Glomerular visceral epithelial cell (primary cell): Measurements from ENCODE around the gene NRAS.
A peak's percentile ranks its signal among the peaks of the same experiment; 100 is the strongest.

Source experiments
- DNase-seq: peaks from one replicate; pipeline ENCODE4 v3.0.0-alpha.2; 2016; ENCODE audit errors: extremely low spot score

NRAS gene

DNA sequence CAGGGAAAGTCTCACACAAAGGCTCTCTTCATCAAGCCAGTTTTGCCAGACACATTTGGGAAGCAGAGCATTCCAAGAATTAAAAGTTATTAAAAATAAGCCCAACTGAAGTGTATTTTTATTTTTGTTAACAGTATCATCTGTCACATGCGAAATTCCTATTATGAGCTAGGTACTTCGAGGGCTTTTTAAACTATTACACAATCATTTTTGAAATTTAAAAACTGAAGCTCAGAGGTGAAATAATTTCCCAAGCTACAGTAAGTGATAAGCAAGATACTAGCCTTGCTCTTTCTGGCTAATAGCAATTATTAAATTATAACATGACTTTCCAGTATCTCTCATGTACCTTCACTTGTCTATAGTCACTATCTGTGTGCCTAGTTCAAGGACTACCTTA is 12.0 kb upstream of the NRAS start:
- no peak for DNase-seq

DNA sequence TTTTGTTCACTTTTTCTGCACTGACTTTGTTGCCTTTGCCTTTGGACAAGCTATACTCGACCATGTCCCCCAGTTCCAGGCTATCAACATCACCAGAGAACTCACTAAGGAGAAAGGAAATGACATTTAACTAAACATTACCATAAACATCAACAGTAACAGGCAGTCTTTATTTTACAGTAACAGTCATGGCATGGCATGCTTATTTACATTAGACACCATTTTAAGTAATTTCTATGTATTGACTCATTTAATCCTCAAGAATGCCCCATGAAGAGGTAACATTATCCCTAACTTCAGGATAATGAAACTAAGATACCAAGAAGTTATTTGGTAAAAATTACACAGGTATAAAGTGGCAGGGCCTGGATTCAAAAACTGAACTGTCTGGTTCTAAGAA is 8.7 kb upstream of the NRAS start:
- no peak for DNase-seq

DNA sequence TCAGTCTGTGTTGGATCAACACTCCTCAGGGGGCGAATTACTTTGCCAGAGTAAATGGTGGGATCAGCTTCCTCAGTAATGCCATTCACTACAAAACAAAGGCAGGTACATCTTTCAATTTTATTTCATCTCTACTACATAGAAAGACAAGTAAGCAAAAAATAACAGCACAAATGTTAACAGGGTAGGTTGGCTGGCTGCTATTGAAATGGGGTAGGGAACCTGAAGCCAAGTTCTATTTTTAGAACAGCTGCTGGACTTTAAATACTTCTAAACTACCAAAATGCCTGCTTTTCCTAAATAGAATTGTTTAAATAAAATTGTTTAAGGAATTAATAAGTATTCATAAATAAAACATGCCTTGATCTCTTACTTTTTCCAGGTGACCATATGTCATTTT is 7.3 kb upstream of the NRAS start:
- no peak for DNase-seq

DNA sequence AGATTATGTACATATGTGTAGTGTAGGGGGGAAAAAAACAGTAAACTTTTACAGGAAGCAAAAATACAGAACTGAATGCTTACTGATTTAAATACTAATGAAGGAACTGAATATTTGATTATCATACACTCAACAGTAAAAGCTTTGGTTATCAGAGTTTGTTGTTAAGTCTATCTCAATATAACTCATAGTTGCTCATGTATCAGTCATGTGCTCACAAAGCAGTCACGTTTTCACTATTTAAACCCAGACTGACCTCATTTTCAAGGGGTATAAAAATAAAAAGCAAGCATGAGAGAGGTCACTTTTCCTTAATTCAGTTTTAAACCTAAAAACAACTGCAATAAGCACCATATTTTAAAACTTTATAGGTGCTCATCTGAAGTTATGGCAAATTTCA is 6.9 kb upstream of the NRAS start:
- no peak for DNase-seq

DNA sequence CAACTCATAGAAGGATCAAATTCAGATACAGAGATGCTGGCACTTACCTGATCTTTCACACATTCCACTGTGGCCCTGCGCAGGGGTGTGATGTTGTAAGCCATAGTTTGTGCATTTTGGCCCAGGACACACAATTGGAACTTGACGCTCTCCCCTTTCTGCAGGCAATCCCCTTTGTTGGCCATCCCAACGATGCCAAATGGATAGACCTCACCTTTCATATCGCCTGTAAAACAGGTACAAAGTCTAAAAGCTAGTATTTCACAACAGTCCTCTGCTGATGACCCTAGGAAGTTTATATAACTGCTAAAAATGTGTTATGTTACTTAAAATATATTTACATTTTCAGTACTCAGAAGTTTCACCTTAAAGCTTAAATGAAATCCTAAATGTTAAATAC is 3.9 kb upstream of the NRAS start:
- DNase-seq = no peak

DNA sequence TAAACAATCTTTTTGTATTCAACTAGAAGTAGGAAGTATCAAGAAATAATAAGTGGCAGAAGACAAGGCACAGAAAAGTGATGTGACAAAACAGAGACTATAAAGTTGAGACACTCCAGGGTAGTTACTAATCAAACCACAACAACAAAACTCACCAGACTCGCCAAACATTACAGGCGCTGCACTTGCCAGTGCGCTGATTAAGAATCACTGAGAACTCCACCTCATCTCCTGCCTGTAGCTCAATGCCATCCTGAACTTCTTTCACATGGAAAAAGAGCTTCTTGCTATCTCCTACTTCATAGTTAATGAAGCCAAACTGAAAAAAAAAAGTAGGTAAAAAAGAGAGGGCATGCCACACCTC is 2.8 kb upstream of the NRAS start:
- peak; percentile 36 for DNase-seq

DNA sequence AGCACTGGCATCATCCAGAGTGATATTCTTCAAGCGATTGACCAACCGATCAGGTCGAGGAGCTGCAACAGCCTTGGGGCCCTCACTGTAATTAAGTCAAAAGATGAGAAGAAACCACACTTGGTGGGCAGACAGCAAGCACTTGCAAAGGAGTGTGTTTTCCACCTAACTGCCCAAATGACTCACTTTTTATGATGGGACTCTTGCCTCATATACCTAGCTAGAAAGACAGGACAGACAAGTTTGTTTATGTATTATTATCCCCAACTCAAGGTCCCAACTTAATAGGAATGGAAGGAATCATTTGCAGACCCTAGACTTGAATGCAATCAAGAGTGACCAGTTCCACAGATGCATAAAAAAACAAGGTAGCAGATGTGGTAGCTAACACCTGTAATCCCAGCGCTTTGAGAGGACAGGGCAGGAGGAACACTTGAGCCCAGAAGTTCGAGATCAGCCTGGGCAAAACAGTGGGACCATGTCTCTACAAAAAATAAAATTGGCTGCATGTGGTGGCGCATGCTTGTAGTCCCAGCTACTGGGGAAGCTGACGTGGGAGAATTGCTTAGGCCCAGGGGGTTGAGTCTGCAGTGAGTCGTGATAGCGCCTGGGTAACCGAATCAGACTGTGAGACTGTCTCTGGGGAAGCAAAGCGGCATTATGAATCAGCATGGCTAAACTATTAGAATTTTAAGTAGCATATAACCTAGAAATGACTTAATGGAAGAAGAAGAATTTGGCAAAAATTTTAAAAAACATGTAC is 2.3 kb upstream of the NRAS start:
- peak; percentile 42 for DNase-seq

DNA sequence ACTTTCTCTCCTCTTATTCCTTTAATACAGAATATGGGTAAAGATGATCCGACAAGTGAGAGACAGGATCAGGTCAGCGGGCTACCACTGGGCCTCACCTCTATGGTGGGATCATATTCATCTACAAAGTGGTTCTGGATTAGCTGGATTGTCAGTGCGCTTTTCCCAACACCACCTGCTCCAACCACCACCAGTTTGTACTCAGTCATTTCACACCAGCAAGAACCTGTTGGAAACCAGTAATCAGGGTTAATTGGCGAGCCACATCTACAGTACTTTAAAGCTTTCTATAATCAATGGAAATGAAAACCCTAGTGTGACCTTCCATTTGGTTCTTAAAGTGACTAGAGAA is 643 bp downstream of the NRAS start:
- DNase-seq = no peak

DNA sequence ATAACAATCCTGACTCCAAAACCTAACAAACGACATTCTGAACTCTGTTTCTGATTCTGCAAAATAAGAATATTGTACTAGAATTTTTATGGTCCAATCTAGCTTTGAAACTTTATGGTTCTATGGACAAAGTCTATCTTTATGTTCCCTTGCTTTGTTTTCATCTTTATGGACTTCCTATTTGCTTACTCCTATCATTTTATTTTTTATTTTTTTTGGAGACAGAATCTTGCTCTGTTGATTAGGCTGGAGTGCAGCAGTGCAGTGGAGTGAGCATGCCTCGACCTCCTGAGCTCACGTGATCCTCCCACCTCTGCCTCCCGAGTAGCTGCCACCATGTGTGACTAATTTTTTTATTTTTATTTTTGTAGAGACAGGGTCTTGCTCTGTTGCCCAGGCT is 3.6 kb downstream of the NRAS start:
- DNase-seq = no peak

DNA sequence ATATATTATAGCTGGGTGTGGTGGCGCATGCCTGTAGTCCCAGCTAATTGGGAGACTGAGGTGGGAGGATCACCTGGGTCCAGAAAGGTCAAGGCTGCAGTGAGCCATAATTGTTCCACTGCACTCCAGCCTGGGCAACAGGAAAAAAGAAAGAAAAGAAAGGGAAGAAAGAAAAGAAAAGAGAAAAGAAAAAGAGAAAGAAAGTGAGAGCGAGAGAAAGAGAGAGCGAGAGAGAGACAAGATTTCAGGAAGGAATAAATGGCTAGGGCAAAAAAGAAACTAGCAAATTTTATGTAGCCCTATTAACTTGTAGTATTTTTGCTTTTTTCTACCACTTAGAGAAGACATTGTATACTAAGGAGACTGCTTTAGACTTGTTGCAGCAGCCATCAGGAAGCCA is 6.2 kb downstream of the NRAS start:
- DNase-seq = no peak

DNA sequence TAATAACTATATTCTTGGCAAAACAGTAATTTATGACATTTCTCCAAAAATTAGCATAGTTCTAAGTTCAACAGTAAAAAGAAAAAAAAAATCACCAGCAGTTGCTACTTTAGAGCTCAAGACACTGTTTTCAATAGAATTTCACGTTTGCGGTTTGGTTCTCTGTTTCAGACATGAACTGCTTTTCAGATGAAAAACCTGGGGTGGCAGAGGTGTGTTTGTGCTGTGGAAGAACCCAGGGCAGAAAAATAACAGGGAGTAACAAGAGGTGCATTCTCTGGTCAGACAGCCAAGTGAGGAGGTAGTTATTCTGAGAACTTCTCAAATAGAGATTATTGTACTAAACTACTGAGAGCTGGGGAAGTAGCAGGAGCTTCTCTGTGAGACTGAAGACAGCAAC is 9.0 kb downstream of the NRAS start:
- no peak for DNase-seq

DNA sequence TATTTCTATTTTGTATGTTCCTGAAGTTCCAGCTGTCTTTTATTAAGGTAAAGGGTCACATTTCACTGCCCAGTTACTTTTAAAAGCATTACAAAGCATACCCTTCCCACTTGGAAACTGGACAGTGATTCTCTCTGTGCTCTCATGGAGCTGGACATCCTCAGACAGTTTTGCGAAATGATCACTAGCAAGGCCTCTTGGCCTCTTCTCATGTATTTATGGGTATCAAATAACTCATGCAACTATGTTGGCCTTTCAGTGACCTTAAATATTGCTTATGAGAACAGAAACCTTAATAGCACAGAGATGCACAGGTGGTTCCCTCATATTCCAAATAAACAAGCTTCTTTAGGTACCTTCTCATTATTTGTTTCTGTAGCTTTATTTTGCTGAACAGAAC is 13.3 kb downstream of the NRAS start:
- DNase-seq = no peak

DNA sequence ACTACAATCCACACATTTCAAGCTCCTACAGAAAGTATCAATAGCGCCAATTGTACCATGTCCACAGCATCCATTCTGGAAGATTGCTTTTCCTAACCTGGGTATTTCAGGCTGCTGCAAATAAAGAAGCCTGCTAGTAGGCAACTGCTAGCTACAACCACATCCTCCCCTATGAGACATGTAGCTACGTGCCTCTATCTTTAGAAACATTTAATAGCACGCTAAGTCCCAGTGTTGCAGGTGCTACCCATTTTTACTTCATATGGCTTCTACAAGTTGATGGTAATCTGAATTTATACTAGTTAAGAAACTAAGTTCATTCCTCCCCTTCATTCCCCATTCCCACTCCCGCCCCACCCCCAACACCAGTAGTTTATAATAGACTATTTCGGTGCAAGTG is 13.8 kb downstream of the NRAS start:
- no peak for DNase-seq

DNA sequence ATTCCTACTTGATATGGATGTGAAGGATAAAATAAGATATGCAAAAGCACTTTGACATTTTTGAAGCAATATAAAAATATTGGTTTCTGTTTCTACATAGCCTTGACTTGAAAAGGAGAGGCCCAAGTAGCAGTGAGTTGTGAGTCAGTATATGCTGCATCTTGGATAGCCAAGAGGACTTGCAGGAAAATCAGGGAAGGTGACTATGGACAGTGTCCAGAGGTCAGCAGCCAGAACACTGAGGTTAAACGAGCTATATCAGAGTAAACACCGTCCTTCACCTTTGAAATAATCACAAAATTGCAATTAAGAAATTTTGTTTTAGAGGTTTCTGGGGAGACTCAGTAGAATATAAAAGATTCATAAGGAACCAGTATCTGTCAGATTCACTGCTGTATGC is 14.6 kb downstream of the NRAS start:
- no peak for DNase-seq

DNA sequence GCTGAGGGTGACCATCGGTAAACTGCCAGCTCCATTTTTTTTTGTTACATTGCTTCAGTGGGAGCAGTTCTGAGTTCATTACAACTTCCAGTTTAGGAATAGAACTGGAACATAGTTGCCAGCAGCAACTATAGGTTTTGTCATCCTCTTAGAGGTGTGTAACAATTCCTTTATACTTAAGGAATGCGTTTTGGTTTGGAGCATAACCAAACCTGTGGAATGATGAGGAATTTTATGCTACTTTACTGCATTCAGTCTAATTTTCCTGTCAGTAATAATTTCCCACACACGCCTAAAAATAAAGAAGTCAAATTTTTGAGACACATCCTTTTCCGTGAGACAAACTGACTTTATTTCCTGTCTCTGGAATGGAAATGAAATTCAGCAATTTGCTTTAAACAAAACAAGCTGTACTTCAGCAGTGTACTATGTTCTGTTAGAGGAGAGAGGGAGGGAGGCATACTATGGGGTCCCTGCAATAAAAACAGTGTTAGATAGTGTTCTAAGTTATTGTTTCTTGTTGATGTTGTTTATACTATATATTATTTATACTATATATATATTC is 16.5 kb downstream of the NRAS start:
- DNase-seq = peak; percentile 12

DNA sequence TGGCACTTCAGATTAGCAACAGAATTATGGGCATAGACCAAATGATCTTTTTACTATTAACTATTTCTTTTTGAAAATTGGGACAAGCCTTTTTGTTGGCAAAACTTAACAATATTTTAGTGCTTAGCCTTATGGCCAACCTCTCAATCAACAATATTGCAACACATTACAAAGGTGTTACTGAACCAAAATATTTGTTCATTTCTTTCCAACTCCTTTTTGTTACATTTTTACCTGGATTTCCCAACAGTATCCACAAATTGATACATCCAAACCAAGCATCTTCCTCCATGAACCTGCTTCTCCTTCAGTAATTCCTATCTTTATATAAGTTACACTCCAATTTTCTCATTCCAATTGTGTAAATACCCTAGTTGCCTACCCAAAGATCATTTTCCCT is 19.8 kb downstream of the NRAS start:
- no peak for DNase-seq

DNA sequence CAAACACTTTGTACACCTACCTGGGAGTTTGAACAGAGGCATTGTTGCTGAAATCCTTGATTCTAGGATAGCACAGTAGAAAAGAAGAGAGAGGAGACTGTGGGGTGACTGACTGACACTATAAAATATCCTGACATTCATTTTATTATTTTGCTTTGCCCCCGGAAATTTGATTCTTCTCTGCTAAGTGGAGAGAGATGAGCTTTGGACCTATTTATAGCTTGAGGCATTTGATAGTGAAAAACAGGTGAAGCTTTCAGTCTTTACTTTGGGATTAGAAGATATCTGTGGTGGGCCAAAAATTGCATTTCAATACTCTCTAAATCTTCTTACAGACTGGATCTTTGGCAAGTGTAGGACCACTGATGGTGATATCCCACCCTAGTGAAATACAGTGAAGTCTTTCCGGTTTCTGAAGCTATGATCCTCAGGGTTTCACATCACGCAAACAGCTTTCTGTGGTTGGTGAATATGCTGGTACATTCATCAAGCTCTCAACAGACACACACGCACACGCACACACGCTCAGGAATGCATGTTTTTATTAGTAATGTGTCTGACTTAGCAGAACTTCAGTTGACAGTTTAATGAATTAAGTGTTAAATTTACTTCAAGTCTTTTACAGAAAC is 21.0 kb downstream of the NRAS start, which contains the start of gene AMPD1:
TSS of gene AMPD1 (minus strand) at position 117 of the 629 bp plus-strand sequence. CDS start at position 42, 75 bp downstream.
- DNase-seq = peak; percentile 38

DNA sequence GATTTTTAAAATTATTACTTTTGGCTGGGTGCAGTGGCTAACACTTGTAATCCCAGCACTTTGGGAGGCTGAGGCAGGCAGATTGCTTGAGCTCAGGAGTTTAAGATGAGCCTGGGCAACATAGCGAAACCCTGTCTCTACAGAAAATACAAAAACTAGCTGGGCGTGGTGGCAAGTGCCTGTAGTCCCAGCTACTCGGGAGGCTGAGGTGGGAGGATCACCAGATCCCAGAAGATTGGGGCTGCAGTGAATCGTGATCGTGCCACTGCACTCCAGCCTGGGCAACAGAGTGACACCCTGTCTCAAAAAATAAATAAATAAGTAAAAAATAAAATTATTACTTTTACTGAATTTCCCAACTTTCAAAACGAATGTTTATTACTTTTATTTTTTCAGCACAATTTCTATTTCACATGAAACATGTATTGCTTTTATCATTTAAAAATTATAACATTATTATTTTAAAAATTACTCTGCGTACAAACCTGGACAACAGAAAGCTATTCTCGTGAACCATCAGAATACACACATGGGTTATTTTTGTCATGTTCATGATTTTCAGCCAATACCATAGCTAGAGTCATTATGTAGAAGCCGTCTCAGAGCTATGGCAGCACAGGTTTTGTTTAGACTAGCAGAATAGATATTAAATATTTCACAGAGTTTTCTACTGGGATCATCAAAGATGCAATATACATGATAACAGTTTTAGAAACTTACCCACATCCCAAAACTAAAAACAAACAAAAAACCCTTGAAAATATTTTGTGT is 21.8 kb downstream of the NRAS start:
- DNase-seq = no peak

DNA sequence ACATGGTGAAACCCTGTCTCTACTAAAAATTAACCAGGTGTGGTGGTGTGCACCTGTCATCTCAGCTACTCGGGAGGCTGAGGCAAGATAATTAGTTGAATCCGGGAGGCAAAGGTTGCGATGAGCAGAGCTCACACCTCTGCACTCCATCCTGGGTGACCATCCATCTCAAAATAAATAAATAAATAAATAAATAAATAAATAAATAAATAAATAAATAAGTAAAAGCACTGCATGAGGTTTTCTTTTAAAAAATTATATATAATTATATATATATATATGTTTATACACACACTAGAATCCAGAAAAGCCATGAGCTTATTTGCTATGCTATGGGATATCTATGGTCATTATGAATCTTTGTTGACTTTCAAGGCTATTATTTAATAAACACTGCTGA is 23.6 kb downstream of the NRAS start:
- DNase-seq = no peak

DNA sequence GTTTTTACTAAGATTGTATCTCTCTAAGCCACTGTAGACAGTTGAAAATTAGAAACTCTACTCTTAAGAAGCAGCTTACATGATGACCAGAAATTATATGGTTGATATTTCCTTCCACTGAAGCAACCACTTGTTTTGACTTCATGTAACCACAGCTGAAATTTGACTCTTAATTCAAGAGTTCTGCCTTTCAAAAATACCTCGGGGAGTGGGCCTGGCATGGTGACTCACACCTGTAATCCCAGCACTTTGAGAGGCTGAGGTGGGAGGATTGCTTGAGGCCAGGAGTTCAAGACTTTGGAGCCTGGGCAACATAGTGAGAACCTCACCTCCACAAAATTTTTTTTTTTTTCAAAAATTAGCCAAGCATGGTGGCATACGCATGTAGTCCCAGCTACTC is 25.5 kb downstream of the NRAS start:
- no peak for DNase-seq

DNA sequence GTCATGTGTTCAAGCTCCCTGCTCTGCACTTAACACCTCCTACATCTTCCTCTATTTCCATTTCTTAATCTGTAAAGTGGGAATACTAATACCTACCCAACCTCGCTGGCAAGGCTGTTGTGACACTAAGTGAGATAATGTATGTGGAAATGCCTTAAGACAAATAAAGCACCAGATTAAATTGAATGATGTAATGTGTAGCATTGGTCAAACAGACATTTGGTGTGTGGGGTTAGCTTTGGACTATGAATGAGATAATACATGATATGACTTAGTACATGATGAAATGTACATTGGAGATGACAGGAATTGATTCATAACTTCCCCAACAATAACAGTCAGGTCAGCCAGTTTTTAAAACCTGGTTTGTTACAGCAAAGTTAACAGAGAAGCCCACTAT is 26.4 kb downstream of the NRAS start:
- DNase-seq = no peak

DNA sequence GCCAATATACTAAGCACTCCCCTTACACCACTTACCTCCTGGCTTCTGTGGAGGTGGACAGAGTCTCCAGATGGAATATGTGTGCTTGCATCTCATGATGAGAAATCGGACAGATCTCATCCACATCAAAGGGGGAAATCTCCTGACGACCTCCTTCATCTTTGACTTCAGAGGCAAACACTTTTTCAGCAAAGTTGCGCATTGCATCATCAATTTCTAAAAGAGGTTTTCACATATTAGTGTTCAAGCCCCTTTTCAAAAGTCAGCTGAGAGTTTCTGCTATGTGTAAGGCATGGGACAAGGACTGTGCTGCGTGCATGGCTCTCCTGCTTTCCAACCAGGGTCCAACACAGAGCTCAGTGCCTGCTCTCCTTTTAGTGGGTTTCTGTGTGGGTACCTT is 28.0 kb downstream of the NRAS start:
- DNase-seq = no peak

DNA sequence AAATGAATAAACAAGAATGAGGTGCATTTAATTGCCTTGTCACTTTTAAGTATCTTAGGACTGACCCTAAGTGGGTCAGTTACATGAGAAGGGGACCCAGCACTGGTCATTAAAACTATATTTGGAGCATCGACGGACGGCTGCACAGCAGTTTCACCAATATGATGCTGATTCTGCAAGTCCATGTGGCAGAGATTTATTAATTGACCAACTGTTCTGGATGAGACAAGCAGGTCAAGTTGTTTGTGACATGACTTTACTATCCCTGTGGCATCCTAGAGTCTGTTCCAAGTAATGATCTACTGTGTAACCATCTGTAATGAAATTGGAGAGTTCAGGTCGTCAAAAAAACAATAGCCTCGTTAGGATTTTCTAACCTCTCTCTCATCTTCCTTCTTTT is 30.7 kb downstream of the NRAS start:
- DNase-seq = no peak
